PC-9 (cell line): ENCODE data around the gene KIAA1671. TPM values are rescaled to one million over a fixed set of nuclear protein-coding genes. Genes with fewer than 3 reads are reported as not detected.

ENCODE experiments used
- BruUV-seq: library from RNA; stranded (reverse); fragments of 400-500 nt; replicated peaks from 2 replicates; lab custom pipeline; 2021; lab: Mats Ljungman, UMichigan
- CTCF ChIA-PET: fragments of 300-600 bp; sonication (Branson Sonifier 250); formaldehyde crosslinking; loops from one replicate; lab custom pipeline; 2022; ENCODE audit warnings: antibody characterized with exemption; lab: Charles Lee
- POLR2A ChIA-PET: fragments of 300-600 bp; sonication (Branson Sonifier 250); formaldehyde crosslinking; loops from one replicate; lab custom pipeline; 2022; ENCODE audit warnings: antibody characterized with exemption; ENCODE audit not compliant: unreplicated experiment; lab: Charles Lee
- DNase-seq, 2 experiments: peaks; one replicate each; pipeline versions ENCODE4 v3.0.0 to v3.0.0-alpha.2; 2015 to 2022; ENCODE audit warnings: mixed read lengths in 1 of 2
- H2AFZ ChIP-seq: fragments of 200-600 bp; sonication (generic); 2 replicates; pipeline ENCODE4 v1.8.1; 2017; ENCODE audit warnings: antibody characterized with exemption
- H3F3A ChIP-seq: fragments of 200-600 bp; sonication (generic); 2 replicates; pipeline ENCODE4 v1.8.1; 2017; ENCODE audit warnings: antibody characterized with exemption, mild to moderate bottlenecking, low read depth; ENCODE audit not compliant: insufficient read depth
- H3K27ac ChIP-seq: fragments of 200-600 bp; sonication (generic); 2 replicates; pipeline ENCODE4 v1.6.1; 2016; ENCODE audit warnings: mixed run types
- H3K27me3 ChIP-seq: fragments of 200-600 bp; sonication (generic); 2 replicates; pipeline ENCODE4 v1.6.1; 2016; ENCODE audit warnings: low read depth, mixed run types; ENCODE audit not compliant: insufficient read depth
- H3K36me3 ChIP-seq: fragments of 200-600 bp; sonication (generic); 2 replicates; pipeline ENCODE4 v1.6.1; 2016; ENCODE audit warnings: low read depth, mixed run types
- H3K4me1 ChIP-seq: fragments of 200-600 bp; sonication (generic); replicated peaks from 2 replicates; pipeline ENCODE4 v1.6.1; 2016; ENCODE audit warnings: mixed run types; ENCODE audit not compliant: insufficient read depth
- H3K4me2 ChIP-seq: fragments of 200-600 bp; sonication (generic); 2 replicates; pipeline ENCODE4 v1.6.1; 2017; ENCODE audit warnings: mixed run types
- H3K4me3 ChIP-seq: fragments of 200-600 bp; sonication (generic); 2 replicates; pipeline ENCODE4 v1.6.1; 2016; ENCODE audit warnings: mixed run types
- H3K79me2 ChIP-seq: fragments of 200-600 bp; sonication (generic); 2 replicates; pipeline ENCODE4 v1.6.1; 2017; ENCODE audit warnings: low read depth, mixed run types
- H3K9me2 ChIP-seq: fragments of 200-600 bp; sonication (generic); 2 replicates; pipeline ENCODE4 v1.8.1; 2017; ENCODE audit warnings: mild to moderate bottlenecking; ENCODE audit not compliant: insufficient read depth
- H3K9me3 ChIP-seq: fragments of 200-600 bp; sonication (generic); 2 replicates; pipeline ENCODE4 v1.8.1; 2016; ENCODE audit warnings: low read depth; ENCODE audit not compliant: insufficient read depth
- H4K20me1 ChIP-seq: fragments of 200-600 bp; sonication (generic); 2 replicates; pipeline ENCODE4 v1.8.1; 2017; ENCODE audit not compliant: insufficient read depth
- EZH2 ChIP-seq: fragments of 200-600 bp; sonication (generic); IDR thresholded peaks from 2 replicates; pipeline ENCODE4 v1.8.0; 2017; ENCODE audit warnings: antibody characterized with exemption, low read depth
- intact Hi-C: fragments of 100-400 bp; cut with micrococcal nuclease; formaldehyde crosslinking; loops from one replicate; pipeline ENCODE4 v1.10.0; 2022; ENCODE audit not compliant: unreplicated experiment
- total RNA-seq: library from RNA; stranded (reverse); gene quantifications from 2 replicates; pipeline ENCODE4 v1.2.3, GENCODE V29; 2021
- TF ChIP-seq, protein P1 (sequence below): fragments of 200-600 bp; sonication (generic); conservative IDR thresholded peaks from 2 replicates; pipeline ENCODE4 v1.6.1; 2017; ENCODE audit warnings: mixed run types, antibody characterized with exemption, mild to moderate bottlenecking, moderate library complexity

KIAA1671 gene
- total RNA-seq, 1 experiment from 2014 or later: 44.3 TPM

DNA sequence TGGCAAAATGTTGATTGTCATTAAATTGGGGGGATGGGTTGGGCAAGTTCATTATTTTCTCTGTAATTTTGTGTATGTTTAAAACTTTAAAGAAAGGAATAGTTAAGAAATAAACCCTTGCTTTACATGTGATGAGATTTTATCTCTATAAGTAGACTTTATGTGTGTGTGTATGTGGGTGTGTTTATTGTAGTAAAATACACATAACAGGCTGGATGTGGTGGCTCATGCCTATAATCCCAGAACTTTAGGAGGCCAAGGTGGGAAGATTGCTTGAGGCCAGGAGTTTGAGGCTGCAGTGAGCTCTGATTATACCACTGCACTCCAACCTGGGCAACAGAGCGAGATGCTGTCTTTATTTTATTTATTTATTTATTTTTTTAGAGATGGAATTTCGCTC is 83.2 kb downstream of the KIAA1671 start:
- CTCF ChIA-PET: no interaction called here

DNA sequence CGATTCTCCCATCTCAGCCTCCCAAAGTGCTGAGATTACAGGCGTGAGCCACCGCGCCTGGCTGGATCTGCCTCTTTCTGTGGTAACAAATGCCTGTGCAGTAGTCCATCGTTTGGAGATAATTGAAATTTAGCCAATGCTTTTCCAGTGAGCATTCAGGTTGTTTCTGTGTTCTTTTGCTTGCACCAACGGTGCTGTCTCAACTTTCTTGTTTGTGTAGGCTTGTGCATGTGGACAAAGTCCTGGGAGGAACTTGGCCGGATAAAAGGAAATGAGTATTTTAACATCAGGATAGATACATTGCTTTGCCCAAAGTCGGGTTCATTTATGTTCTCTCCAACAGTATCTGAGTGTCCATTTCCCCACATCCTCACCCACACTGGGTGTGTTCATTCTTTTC is 85.7 kb downstream of the KIAA1671 start:
- H3K27me3 ChIP-seq: no peaks in the 10 kb centered on the region
- TF ChIP-seq, protein P1, sequence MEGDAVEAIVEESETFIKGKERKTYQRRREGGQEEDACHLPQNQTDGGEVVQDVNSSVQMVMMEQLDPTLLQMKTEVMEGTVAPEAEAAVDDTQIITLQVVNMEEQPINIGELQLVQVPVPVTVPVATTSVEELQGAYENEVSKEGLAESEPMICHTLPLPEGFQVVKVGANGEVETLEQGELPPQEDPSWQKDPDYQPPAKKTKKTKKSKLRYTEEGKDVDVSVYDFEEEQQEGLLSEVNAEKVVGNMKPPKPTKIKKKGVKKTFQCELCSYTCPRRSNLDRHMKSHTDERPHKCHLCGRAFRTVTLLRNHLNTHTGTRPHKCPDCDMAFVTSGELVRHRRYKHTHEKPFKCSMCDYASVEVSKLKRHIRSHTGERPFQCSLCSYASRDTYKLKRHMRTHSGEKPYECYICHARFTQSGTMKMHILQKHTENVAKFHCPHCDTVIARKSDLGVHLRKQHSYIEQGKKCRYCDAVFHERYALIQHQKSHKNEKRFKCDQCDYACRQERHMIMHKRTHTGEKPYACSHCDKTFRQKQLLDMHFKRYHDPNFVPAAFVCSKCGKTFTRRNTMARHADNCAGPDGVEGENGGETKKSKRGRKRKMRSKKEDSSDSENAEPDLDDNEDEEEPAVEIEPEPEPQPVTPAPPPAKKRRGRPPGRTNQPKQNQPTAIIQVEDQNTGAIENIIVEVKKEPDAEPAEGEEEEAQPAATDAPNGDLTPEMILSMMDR: no peak
- no peak for TF ChIP-seq EZH2
- H3K36me3 ChIP-seq: no peaks in the 10 kb centered on the region
- POLR2A ChIA-PET: no interaction called here
- no peak overlapping the region for H3K27ac ChIP-seq
- no peaks in the 10 kb centered on the region for H3F3A ChIP-seq
- DNase-seq: no peak
- no peaks in the 10 kb centered on the region for H3K4me1 ChIP-seq
- H4K20me1 ChIP-seq: no peaks in the 10 kb centered on the region
- no peak overlapping the region for H3K4me2 ChIP-seq
- CTCF ChIA-PET: no interaction called here
- H3K79me2 ChIP-seq: no peaks in the 10 kb centered on the region
- no peaks in the 10 kb centered on the region for H3K9me3 ChIP-seq
- BruUV-seq: no TSS peak
- no peaks in the 10 kb centered on the region for H3K9me2 ChIP-seq
- intact Hi-C loops: no loop called here
- no peak overlapping the region for H2AFZ ChIP-seq
- no peak overlapping the region for H3K4me3 ChIP-seq

More for the DNA sequence above, 83.2 kb downstream of the KIAA1671 start:
- intact Hi-C loops: no loop called here
- Histone ChIP-seq H4K20me1 (no peaks in the 10 kb centered on the region), H3K4me2 (no peak overlapping the region), H2AFZ (no peak overlapping the region), H3K4me1 (no peaks in the 10 kb centered on the region), H3K27me3 (no peaks in the 10 kb centered on the region), H3K79me2 (no peaks in the 10 kb centered on the region), H3K27ac (no peak overlapping the region), H3K36me3 (no peaks in the 10 kb centered on the region), H3K9me2 (no peaks in the 10 kb centered on the region), H3F3A (no peaks in the 10 kb centered on the region), H3K9me3 (no peaks in the 10 kb centered on the region), H3K4me3 (no peak overlapping the region)
- BruUV-seq: no TSS peak
- TF ChIP-seq, protein P1: no peak
- TF ChIP-seq EZH2: no peak
- POLR2A ChIA-PET: no interaction called here
- no peak for DNase-seq

DNA sequence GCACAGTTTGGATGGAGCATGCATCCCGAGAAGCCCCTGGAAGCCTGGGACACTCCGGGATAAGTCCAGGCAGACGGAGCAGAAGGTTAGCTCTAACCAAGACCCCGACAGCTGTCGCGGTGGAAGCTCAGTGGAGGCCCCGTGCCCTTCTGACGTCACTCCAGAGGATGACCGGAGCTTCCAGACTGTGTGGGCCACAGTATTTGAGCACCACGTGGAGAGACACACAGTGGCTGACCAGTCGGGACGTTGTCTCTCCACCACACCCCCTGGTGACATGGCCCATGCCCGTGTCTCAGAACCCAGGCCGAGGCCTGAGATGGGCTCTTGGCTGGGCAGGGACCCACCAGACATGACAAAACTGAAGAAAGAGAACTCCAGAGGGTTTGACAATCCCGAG is 86.3 kb downstream of the KIAA1671 start:
- POLR2A ChIA-PET: no interaction called here
- BruUV-seq: no TSS peak
- no peaks in the 10 kb centered on the region for H3K9me2 ChIP-seq
- CTCF ChIA-PET: no interaction called here
- no peaks in the 10 kb centered on the region for H3F3A ChIP-seq
- no peak overlapping the region for H3K27ac ChIP-seq
- H3K4me2 ChIP-seq: no peak overlapping the region
- no peaks in the 10 kb centered on the region for H4K20me1 ChIP-seq
- H3K79me2 ChIP-seq: no peaks in the 10 kb centered on the region
- no peak for TF ChIP-seq EZH2
- TF ChIP-seq, protein P1: no peak
- H3K4me3 ChIP-seq: no peak overlapping the region
- intact Hi-C loops: no loop called here
- H3K27me3 ChIP-seq: no peaks in the 10 kb centered on the region
- no peak overlapping the region for H2AFZ ChIP-seq
- H3K9me3 ChIP-seq: no peaks in the 10 kb centered on the region
- H3K4me1 ChIP-seq: no peaks in the 10 kb centered on the region
- no peak for DNase-seq
- no peaks in the 10 kb centered on the region for H3K36me3 ChIP-seq
